ENCODE results near the gene SLC17A1. TPM values are rescaled to one million over a fixed set of nuclear protein-coding genes. Genes with fewer than 3 reads are reported as not detected.

Gene SLC17A1
- total and polyA plus RNA-seq, 2 of the 13 experiments (the other 11 are each of a cell fraction or from before 2014, with no cell fraction given), result 0.09 to 2.1 TPM

DNA sequence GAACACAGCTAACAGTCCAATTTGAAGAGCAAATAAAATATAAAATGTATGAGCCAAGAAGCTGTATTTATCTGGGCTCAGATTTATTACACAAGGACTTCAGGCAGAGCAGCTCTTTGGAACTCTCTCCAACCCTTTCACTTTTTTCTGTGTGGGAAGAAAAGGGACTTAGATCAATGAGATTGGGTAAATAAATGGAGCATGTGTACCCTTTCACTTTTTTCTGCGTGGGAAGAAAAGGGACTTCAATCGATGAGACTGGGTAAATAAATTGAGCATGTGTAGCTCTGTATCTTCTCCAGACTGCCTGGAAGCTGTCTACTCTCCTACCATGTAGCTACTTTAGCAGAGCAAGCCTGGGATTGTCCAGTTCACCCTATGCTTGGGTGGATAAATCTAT is 31.5 kb upstream of the SLC17A1 start (continued):
- TF ChIP-seq ZMYM3 (CRISPR knock-in tag; IDR thresholded peaks at IDR 0.05) (no peak), RXRB (CRISPR knock-in tag; IDR thresholded peaks at IDR 0.05; ENCODE audit: borderline replicate concordance) (peak; percentile 50; the same call in 1 of the 2 replicates), FOXJ3 (CRISPR knock-in tag; IDR thresholded peaks at IDR 0.05; ENCODE audit: borderline replicate concordance) (peak; percentile 62; the same call in 1 of the 2 replicates), HDAC1 (CRISPR knock-in tag; IDR thresholded peaks at IDR 0.05) (peak; percentile 57), IRX3 (CRISPR knock-in tag; IDR thresholded peaks at IDR 0.05; ENCODE audit: borderline replicate concordance, low read depth) (no peak), CC2D1A (CRISPR knock-in tag; IDR thresholded peaks at IDR 0.05) (no peak), SIN3B (IDR thresholded peaks at IDR 0.05; ENCODE audit: low read length) (no peak), TSC22D2 (CRISPR knock-in tag; IDR thresholded peaks at IDR 0.05; ENCODE audit: borderline replicate concordance) (no peak), ZNF280D (CRISPR knock-in tag; IDR thresholded peaks at IDR 0.05) (peak; percentile 37; the same call in 1 of the 2 replicates), ZNF609 (CRISPR knock-in tag; IDR thresholded peaks at IDR 0.05; ENCODE audit: borderline replicate concordance) (peak; percentile 39; the same call in 1 of the 2 replicates), ZBTB4 (CRISPR knock-in tag; IDR thresholded peaks at IDR 0.05; ENCODE audit: borderline replicate concordance) (no peak), MIXL1 (CRISPR knock-in tag; IDR thresholded peaks at IDR 0.05) (peak; percentile 89; the same call in 1 of the 2 replicates), BRCA1 (CRISPR knock-in tag; IDR thresholded peaks at IDR 0.05) (0 out of 2 replicates have a peak, but pooled peaks have one; percentile 22), SALL1 (CRISPR knock-in tag; IDR thresholded peaks at IDR 0.05) (peak; percentile 46; the same call in 1 of the 2 replicates)
- TF ChIP-seq, protein P1, sequence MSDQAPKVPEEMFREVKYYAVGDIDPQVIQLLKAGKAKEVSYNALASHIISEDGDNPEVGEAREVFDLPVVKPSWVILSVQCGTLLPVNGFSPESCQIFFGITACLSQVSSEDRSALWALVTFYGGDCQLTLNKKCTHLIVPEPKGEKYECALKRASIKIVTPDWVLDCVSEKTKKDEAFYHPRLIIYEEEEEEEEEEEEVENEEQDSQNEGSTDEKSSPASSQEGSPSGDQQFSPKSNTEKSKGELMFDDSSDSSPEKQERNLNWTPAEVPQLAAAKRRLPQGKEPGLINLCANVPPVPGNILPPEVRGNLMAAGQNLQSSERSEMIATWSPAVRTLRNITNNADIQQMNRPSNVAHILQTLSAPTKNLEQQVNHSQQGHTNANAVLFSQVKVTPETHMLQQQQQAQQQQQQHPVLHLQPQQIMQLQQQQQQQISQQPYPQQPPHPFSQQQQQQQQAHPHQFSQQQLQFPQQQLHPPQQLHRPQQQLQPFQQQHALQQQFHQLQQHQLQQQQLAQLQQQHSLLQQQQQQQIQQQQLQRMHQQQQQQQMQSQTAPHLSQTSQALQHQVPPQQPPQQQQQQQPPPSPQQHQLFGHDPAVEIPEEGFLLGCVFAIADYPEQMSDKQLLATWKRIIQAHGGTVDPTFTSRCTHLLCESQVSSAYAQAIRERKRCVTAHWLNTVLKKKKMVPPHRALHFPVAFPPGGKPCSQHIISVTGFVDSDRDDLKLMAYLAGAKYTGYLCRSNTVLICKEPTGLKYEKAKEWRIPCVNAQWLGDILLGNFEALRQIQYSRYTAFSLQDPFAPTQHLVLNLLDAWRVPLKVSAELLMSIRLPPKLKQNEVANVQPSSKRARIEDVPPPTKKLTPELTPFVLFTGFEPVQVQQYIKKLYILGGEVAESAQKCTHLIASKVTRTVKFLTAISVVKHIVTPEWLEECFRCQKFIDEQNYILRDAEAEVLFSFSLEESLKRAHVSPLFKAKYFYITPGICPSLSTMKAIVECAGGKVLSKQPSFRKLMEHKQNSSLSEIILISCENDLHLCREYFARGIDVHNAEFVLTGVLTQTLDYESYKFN (CRISPR knock-in tag; conservative IDR thresholded peaks at IDR 0.05), result peak; percentile 86

Measured in HepG2 (cell line).